Rectal smooth muscle tissue (tissue), 1 donor: ENCODE data around the gene SLC48A1.

Source experiments
- H3K27ac ChIP-seq: one replicate; pipeline ENCODE4 v1.7.0; 2013; ENCODE audit warnings: low read depth, low read length, inconsistent platforms
- H3K27me3 ChIP-seq: one replicate; pipeline ENCODE4 v1.7.0; 2013; ENCODE audit warnings: low read length; ENCODE audit not compliant: control insufficient read depth, insufficient read depth
- H3K36me3 ChIP-seq: one replicate; pipeline ENCODE4 v1.7.0; 2013; ENCODE audit warnings: low read length; ENCODE audit not compliant: control insufficient read depth, insufficient read depth
- H3K4me1 ChIP-seq: one replicate; pipeline ENCODE4 v1.7.0; 2013; ENCODE audit warnings: low read length; ENCODE audit not compliant: control insufficient read depth, insufficient read depth
- H3K4me3 ChIP-seq: one replicate; pipeline ENCODE4 v1.7.0; 2013; ENCODE audit warnings: low read length
- H3K9ac ChIP-seq: one replicate; pipeline ENCODE4 v1.7.0; 2013; ENCODE audit warnings: low read length

The SLC48A1 gene

DNA sequence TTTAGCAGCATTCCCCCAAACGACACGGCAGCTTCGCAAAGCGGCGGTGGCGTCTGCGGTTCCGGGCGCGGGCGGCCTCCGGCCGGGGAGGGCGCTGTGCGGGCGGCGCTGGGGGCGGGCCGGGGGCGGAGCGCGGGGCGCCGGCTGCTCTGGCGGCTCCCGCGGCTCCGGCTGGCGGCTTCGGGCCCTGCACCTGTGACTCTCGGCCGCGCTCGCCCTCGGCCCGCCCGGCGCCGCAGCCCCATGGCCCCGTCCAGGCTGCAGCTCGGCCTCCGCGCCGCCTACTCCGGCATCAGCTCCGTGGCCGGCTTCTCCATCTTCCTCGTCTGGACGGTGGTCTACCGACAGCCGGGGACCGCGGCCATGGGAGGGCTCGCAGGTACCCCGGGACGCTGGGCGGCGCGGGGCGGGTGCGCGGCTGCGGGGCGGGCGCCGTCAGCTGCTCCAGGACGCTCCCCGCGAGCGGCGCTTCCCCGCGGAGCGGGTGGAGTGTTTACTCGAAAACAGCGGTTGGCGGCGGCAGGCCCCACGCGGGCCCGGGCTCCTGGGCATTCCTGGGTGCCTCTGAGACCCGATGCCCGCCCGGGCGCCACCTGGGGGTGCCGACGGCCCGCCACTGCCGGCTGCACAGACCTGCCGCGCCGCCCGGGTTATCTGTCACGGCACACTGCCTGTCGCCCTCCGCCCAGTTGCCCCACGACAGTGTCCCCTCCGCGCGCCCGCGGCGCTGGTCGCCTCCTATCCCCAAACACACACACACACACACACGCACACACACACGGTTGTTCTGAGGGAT, at the start of gene SLC48A1:
TSS of gene SLC48A1 (plus strand) at position 177 of the 796 bp plus-strand sequence. CDS start at position 244, 67 bp downstream.
- Histone ChIP-seq H3K27me3 (no peaks in the 10 kb centered on the region), H3K9ac (peak within 1 kb of the TSS; percentile 58), H3K4me3 (peak within 1 kb of the TSS; percentile 76), H3K27ac (peak within 1 kb of the TSS; percentile 51), H3K4me1 (peaks cover 17% of the 10 kb centered on the region), H3K36me3 (no peaks in the 10 kb centered on the region)

DNA sequence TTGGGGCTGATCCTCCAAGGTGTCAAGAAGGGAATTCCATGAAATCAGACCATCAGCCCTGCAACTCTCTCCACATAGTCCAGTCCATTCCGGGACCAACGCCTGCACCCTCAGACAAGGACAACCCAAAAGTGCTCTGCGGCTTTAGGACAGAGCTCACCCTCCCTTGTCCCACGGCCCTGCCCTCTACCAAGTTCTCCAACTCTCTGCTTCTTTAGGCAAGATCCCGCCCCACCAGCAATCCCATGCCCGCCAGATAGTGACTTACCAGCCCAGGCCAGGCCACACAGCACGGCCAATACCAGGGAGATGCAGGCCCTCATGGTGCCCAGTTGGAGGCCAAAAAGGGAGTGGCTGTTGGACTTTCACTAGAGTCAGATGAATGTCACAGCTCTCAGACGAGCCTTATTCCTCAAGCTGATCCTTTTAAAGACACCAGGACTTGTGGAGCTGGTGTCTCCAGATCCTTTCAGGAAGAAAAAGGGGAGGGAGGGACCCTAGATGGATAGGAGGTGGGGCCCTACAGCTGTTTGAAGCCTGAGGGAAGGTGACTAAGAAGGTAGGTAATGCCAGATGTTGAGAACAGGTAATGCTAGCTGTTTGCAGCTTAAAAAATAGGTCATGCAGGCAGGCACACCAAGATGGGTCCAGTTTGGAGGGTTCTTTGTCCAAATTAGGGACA, 47.8 kb upstream of the SLC48A1 start, which contains the start of gene ENDOU:
TSS of gene ENDOU (minus strand) at position 400 of the 682 bp plus-strand sequence. CDS start at position 323, 77 bp downstream.
- Histone ChIP-seq H3K36me3 (no peaks in the 10 kb centered on the region), H3K4me1 (no peaks in the 10 kb centered on the region), H3K27me3 (no peaks in the 10 kb centered on the region), H3K27ac (no peak within 1 kb of the TSS), H3K4me3 (no peak within 1 kb of the TSS), H3K9ac (no peak within 1 kb of the TSS)

DNA sequence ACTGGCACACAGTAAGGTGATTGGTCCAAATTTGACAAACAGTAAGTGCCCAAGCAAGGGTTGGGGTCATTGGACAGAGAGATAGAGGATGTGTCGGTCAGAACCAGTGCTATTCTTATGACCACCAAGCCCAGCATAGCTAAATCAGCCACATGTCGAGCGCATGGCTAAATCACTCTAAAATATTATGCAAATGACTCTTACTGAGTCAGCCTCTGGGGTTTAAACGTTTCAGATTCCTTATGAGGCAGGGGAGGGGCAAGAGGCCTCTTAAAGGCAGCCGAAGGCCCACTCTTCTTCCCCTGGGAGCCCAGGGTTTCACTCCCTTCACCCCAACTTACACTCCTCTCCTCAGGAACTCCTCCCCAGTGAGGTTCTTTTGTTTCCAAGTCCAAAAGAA, 47.1 kb upstream of the SLC48A1 start:
- no peak overlapping the region for H3K27ac ChIP-seq
- no peaks in the 10 kb centered on the region for H3K4me1 ChIP-seq
- H3K36me3 ChIP-seq = no peaks in the 10 kb centered on the region
- H3K4me3 ChIP-seq = no peak overlapping the region
- no peaks in the 10 kb centered on the region for H3K27me3 ChIP-seq
- H3K9ac ChIP-seq = no peak overlapping the region

DNA sequence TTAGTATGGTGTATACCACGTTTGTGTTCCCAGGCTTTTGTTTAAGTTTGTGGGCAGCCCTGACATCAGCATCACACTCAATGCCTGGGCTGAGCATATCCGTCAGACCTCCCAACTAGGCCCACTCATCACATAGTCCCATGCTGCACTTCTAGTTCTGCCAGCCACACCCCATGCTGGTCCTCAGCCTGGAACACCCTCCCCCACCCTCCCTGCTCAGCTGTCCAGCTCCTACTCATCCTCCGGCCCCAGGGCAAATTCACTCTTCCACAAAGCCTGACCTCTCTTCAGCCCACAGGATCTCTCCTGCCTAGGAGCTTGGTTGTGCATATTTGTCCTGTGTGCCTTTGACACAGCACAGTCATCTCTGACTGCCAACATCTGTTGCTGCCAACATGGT, 43.8 kb upstream of the SLC48A1 start:
- Histone ChIP-seq H3K9ac (no peak overlapping the region), H3K36me3 (no peaks in the 10 kb centered on the region), H3K4me3 (no peak overlapping the region), H3K4me1 (no peaks in the 10 kb centered on the region), H3K27me3 (no peaks in the 10 kb centered on the region), H3K27ac (no peak overlapping the region)

DNA sequence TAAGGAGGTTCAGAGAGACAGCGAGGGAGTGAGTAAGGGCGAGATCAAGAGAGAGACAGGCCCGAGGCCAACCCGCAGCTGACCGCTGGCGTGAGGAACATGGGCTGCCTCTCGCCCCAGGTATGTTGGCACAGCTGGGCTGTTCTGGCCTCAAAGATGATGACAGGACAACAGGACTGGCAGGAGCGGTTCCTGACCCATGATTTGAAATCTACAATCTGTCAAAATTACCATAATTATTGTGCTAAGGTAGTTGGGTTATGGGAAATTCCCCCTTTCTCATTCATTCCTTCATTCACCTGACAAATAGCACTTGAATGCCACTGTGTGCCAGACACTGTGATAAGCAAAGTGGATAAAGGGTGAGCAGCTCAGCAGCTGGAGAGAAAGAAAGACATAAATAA, 42.7 kb upstream of the SLC48A1 start:
- H3K27ac ChIP-seq = no peak overlapping the region
- H3K36me3 ChIP-seq = no peaks in the 10 kb centered on the region
- no peak overlapping the region for H3K4me3 ChIP-seq
- no peaks in the 10 kb centered on the region for H3K4me1 ChIP-seq
- H3K9ac ChIP-seq = no peak overlapping the region
- no peaks in the 10 kb centered on the region for H3K27me3 ChIP-seq

DNA sequence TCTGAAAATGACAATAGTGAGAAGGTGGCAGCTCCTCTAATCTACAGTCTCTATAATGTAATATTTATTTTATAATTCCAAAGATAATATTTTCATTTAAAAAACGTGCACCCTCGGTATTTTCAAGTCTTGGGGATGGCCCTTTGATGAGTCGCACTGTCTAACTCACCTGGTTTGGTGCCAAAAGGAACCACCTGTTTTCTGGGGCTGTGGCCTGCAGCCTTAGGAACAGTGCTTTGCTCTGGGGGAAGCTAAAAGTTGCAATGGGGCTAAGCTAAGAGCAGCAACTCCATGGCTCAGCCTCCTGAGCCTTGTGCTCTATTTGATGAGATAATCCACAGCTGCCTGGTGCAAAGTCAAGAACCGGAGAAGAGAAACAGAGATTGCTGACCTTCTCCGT, 41.3 kb upstream of the SLC48A1 start:
- no peak overlapping the region for H3K4me3 ChIP-seq
- H3K36me3 ChIP-seq = no peaks in the 10 kb centered on the region
- no peak overlapping the region for H3K9ac ChIP-seq
- no peaks in the 10 kb centered on the region for H3K27me3 ChIP-seq
- no peak overlapping the region for H3K27ac ChIP-seq
- H3K4me1 ChIP-seq = peaks cover 10% of the 10 kb centered on the region

DNA sequence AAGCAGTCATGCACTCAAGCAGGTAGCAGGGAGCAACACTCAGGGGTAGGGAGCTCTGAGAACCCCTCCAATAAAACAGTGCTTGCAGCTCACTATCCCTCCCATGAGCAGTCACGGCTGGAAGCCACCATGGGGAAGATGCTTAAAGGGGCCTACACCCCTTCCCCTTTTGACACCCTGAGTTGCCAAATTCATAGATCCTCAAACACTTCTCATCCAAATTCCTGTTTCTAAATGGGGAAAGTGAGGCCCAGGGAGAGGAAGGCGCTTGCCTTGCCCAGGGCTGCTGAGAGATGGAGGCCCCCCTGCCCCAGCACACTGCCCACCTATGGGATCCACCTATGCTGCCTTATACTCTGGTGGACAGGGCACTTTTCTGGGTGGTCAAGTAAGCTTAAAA, 40.5 kb upstream of the SLC48A1 start:
- Histone ChIP-seq H3K4me3 (no peak overlapping the region), H3K27ac (no peak overlapping the region), H3K9ac (no peak overlapping the region), H3K27me3 (no peaks in the 10 kb centered on the region), H3K36me3 (no peaks in the 10 kb centered on the region), H3K4me1 (peaks cover 18% of the 10 kb centered on the region)

DNA sequence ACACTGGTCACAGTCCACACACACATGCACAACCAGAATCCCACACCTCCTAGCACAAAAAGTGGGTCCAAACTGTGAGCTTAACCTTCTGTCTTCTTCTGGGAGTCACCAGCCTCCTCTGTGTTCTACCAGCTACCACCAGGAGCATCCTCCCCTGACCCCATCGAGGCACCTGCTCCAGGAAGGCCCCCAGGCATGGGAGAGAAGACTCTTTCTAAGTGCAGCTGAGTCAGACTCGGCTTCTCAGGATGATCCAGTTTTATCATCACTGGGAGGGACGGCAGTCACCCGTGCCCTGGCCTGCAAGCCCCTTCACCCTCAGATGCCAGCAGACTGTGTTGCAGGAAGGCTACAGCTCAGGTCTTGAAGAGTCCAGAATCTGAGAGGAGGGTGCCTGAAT, 39.9 kb upstream of the SLC48A1 start:
- Histone ChIP-seq H3K36me3 (no peaks in the 10 kb centered on the region), H3K27ac (no peak overlapping the region), H3K4me1 (peaks cover 20% of the 10 kb centered on the region), H3K4me3 (no peak overlapping the region), H3K27me3 (no peaks in the 10 kb centered on the region), H3K9ac (no peak overlapping the region)

DNA sequence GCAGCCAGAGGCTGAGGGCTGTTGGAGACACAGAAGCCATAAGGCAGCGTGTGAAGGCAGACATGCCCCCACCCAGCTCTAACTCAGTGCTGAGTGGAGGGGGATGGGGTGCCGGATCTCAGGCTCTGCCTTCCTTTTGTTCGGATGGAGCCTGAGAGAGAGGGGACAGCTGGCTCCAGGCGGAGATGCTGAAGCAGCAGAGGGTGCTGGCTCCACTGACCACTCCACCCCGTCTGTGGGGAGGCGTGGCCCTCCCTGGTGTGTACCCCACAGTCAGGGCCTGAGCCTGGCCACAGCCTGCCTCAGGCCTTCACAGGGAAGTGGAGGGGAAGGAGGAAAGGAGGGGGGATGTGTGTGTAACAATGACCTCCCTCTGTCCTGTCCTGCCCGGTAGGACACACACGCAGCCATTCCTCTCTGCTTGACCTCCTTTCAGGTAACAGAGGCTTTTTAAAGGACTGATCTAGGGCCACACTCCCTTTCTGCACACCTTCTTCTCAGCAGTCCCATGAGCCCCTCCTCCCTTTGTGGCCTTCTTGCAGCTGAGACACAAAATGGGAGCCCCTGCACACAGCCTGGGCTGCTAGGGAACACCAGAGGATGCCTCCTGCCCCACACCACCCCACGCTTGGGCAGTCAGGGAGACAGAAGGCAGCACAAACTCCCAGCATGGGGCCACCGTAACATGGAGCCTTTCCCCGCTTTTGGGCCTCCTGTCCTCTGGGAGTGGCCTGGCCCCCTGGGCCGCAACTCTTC, 38.1 kb upstream of the SLC48A1 start:
- Histone ChIP-seq H3K4me1 (peaks cover 20% of the 10 kb centered on the region), H3K9ac (no peak overlapping the region), H3K27ac (no peak overlapping the region), H3K27me3 (no peaks in the 10 kb centered on the region), H3K4me3 (no peak overlapping the region), H3K36me3 (no peaks in the 10 kb centered on the region)

DNA sequence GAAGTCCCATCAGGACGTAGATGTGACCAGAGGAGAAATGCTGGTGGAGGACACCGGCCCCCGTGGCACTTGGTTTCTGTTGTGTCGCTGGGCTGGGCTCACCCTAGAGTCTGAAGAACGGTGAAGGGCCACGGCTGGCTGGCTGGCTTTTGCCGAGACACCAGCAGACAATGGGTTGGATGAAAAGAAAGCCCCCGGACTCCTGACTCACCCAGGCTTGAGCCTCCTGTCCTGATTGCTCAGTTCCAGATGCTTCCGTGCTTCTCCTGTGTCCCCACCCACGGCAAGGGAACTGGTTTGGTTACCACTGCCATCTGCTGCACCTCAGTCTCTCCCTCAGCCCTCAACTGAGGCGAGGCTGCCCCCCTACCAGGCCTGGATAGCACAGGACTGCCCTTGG, 37.4 kb upstream of the SLC48A1 start:
- H3K27me3 ChIP-seq = no peaks in the 10 kb centered on the region
- H3K4me3 ChIP-seq = no peak overlapping the region
- peak overlapping the region; percentile 90 for H3K27ac ChIP-seq
- peaks cover 20% of the 10 kb centered on the region for H3K4me1 ChIP-seq
- no peaks in the 10 kb centered on the region for H3K36me3 ChIP-seq
- no peak overlapping the region for H3K9ac ChIP-seq

DNA sequence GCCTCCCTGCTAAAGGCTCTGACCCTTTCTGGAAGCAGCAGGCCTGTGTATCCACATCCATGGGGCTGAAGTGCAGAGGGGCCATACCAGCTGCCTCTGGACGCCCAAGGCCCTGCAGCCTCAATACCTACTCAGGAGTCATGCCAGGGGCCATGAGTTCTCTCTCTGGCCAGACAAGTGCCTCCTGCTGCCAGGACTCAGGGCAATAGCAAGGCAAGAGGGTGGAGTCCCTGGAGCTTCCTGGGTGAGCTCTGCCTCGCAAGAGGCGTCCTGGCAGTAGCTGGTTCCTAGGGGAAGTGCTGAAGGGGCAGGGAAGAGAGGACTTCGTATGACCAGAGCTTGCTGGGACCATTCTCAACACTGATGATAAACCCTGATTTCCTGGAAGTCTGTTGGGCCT, 36.8 kb upstream of the SLC48A1 start:
- peaks cover 20% of the 10 kb centered on the region for H3K4me1 ChIP-seq
- no peaks in the 10 kb centered on the region for H3K36me3 ChIP-seq
- peak overlapping the region; percentile 35 for H3K4me3 ChIP-seq
- no peak overlapping the region for H3K9ac ChIP-seq
- peak overlapping the region; percentile 90 for H3K27ac ChIP-seq
- no peaks in the 10 kb centered on the region for H3K27me3 ChIP-seq

DNA sequence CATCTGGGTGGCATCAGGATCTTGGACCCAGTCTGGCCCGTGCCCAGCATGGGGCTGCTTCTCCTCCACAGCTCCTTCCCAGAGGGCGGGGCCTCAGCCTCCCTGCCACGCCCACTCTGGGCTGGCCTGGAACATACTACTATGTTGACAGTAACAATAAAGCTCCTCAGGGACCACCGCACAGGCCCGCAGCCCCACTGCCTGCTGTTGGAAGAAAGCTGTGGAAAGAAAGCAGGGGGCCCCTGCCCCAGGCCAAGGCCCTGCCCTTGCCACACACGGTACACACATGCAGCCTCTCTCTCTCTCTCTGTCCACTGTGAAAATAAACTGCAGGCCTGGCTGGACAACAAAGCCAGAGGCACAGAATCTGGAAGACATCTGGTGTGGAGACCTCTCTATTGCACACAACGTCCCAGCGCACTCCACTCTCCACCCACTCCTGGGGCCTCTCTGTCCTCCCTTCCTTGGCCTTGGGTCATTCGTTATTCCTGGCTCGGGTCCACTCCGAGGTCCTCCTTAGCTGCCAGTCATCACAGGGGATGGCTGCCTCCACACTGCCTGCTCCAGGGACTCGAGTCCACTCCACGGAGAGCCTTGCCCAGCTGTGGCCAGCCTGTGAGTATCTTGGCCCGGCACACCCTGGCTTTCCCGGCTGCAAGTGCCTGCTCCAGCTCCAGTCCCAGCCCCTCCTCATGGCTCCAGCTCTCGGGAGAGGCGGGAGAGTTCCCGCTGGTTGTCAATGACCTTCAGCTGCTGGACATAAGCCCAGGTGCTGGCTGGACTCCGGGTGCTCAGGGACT, 36.0 kb upstream of the SLC48A1 start:
- Histone ChIP-seq H3K4me1 (peaks cover 20% of the 10 kb centered on the region), H3K27me3 (no peaks in the 10 kb centered on the region), H3K27ac (peak overlapping the region; percentile 90), H3K36me3 (no peaks in the 10 kb centered on the region), H3K4me3 (peak overlapping the region; percentile 35), H3K9ac (peak overlapping the region; percentile 16)
